Right renal pelvis (tissue), 4 donors: ENCODE data around the gene ZBTB12. TPM values are rescaled to one million over a fixed set of nuclear protein-coding genes. Genes with fewer than 3 reads are reported as not detected.
"Not testable (repeated sequence)": the region's sequence is repeated elsewhere in the genome, so short reads cannot be mapped to it uniquely, and the experiment has no call there.

ENCODE experiments used
- DNase-seq, 4 donors: peaks; one replicate each; pipeline ENCODE4 v3.0.0-alpha.2; 2013; ENCODE audit warnings: low read depth in 4 of 4, low spot score in 3 of 4, missing footprints in 1 of 4
- polyA plus RNA-seq, 4 donors: library from polyadenylated mRNA; unstranded; fragments of 120-200 nt; gene quantifications; one replicate each; pipeline ENCODE4 v1.2.1, GENCODE V29; 2013; ENCODE audit not compliant: insufficient read length in 4 of 4

Gene ZBTB12
- polyA plus RNA-seq, 4 donors, result 21.6 to 27.7 (median 23.0) TPM

- no peak for DNase-seq
These were observed 25.5 kb upstream of the ZBTB12 start, which contains the start of gene C2 for GRCh38 chr6:31927242-31927862. Gene C2, plus strand, starts transcription at chr6:31927717. Its CDS starts 36 bp downstream, at chr6:31927753.

GRCh38 chr6:31922942-31923341 is 21.1 kb upstream of the ZBTB12 start:
- DNase-seq, result no peak

- no peak for DNase-seq
These were observed 18.9 kb upstream of the ZBTB12 start for GRCh38 chr6:31920811-31921210.

- DNase-seq, result no peak
These were observed 17.9 kb upstream of the ZBTB12 start for GRCh38 chr6:31919624-31920303.

- no peak for DNase-seq
These were observed 16.3 kb upstream of the ZBTB12 start for GRCh38 chr6:31918069-31918720.

GRCh38 chr6:31915756-31916155 is 13.9 kb upstream of the ZBTB12 start:
- DNase-seq, result no peak

GRCh38 chr6:31915351-31915750 is 13.5 kb upstream of the ZBTB12 start:
- no peak for DNase-seq

GRCh38 chr6:31911826-31912585 is 10.1 kb upstream of the ZBTB12 start:
- DNase-seq, result no peak

- DNase-seq, result not testable (repeated sequence)
These were observed 7.4 kb upstream of the ZBTB12 start for GRCh38 chr6:31909298-31909697.

- no peak for DNase-seq
These were observed 6.9 kb upstream of the ZBTB12 start for GRCh38 chr6:31908791-31909190.

GRCh38 chr6:31908255-31908654 is 6.4 kb upstream of the ZBTB12 start:
- not testable (repeated sequence) for DNase-seq

- DNase-seq, result no peak
These were observed 5.4 kb upstream of the ZBTB12 start for GRCh38 chr6:31907158-31907813.

- DNase-seq, result not testable (repeated sequence)
These were observed 4.8 kb upstream of the ZBTB12 start for GRCh38 chr6:31906727-31907126.

GRCh38 chr6:31906122-31906521 is 4.2 kb upstream of the ZBTB12 start:
- no peak for DNase-seq

GRCh38 chr6:31905041-31905440 is 3.2 kb upstream of the ZBTB12 start:
- no peak for DNase-seq

GRCh38 chr6:31903957-31904356 is 2.1 kb upstream of the ZBTB12 start:
- DNase-seq, result no peak

- no peak for DNase-seq
These were observed 402 bp downstream of the ZBTB12 start for GRCh38 chr6:31901415-31901952.

- DNase-seq, result no peak
These were observed 920 bp downstream of the ZBTB12 start for GRCh38 chr6:31900917-31901414.

GRCh38 chr6:31899882-31900722 is 1.8 kb downstream of the ZBTB12 start:
- no peak for DNase-seq
